LNCaP clone FGC (cell line): Measurements from ENCODE around the gene HES2.
A peak's percentile ranks its signal among the peaks of the same experiment; 100 is the strongest.

Experiments
- DNase-seq: peaks from one replicate; pipeline ENCODE4 v3.0.0-alpha.2; 2011; ENCODE audit warnings: low read depth
- H3K4me3 ChIP-seq: 2 replicates; pipeline ENCODE4 v1.5.1; 2011; ENCODE audit warnings: mild to moderate bottlenecking, low read depth, low read length, control low read depth
- CTCF ChIP-seq: IDR thresholded peaks from 2 replicates; pipeline ENCODE4 v1.5.1; 2012; ENCODE audit warnings: mild to moderate bottlenecking; ENCODE audit not compliant: control insufficient read depth, insufficient read depth; ENCODE audit errors: extremely low read depth

The HES2 gene

GRCh38 chr1:6465461-6466005 lies 45.8 kb upstream of the HES2 start:
- no peak for TF ChIP-seq CTCF
- DNase-seq, result no peak
- H3K4me3 ChIP-seq, result no peak overlapping the region

DNA sequence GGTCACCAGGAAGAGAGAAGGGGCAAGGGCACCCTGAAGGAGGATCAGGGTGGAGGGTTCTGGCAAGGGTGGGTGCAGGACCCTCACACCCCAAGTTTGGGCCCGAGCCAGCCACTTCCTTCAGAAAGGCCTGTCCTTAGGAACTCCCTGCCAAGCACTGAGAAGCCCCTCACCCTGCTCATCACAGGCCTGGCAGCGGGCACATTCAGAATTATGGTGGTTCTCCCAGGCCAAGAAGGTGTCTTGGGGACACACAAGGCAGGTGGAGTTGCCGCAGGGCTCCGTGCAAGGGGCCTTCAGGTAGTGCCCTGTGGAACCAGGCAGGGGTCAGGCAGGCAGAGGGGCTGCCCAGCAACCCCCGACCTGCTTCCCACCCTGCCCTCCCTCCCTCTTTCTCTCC lies 45.2 kb upstream of the HES2 start:
- DNase-seq, result no peak
- TF ChIP-seq CTCF, result no peak
- no peak overlapping the region for H3K4me3 ChIP-seq

DNA sequence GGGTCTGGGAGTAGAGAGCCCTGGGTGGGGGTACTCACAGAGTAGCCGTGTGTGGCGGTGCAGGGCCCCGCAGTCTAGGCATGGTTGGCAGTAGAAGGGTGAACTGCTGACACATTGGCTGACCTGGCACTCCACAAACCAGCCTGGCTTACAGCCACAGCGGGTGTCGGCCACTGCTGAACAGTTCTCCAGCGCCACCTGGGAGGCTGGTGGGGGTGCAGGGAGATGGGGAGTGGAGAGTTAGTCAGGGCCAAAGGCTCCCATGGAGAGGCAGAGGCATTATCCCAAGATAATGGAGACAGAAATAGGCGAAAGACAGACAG lies 44.8 kb upstream of the HES2 start:
- H3K4me3 ChIP-seq, result no peak overlapping the region
- peak; percentile 19 for DNase-seq
- peak; percentile 67 for TF ChIP-seq CTCF

- H3K4me3 ChIP-seq, result no peak overlapping the region
- no peak for TF ChIP-seq CTCF
- DNase-seq, result no peak
Measured at GRCh38 chr1:6463120-6463412, 43.3 kb upstream of the HES2 start.

DNA sequence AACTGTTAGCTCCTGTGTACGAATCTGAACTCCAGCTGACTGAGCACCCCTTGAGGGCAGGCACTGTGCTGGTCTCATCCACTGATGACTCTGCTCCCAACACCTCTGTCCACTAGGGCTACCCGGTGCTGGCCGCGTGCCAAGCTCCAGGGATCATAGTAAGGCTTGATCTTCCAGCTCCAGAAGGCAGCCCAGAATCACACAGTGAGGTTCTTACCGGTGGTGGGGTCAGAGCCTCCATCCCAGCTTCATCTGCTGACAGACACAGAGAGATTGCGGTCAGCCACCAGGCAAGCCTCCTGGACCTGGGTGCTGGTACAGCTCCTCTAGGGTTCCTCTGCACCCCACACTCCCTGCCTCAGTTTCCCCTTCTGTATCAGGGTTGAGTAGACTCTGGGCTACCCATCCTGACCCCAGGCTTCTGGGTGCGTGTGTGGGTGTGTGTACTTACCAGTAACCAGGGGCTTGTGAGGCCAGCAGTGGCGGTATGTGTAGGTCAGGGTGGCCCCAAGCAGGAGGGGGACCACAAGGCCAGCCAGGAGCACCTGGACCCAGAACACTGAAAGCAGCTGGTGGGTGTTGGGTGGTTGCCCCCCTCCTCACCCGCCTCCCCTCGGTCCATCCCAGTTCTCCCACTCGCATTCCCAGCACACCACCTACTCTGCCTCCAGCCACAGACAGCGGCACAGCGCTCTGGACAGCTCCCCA lies 42.8 kb upstream of the HES2 start:
- no peak for TF ChIP-seq CTCF
- no peak overlapping the region for H3K4me3 ChIP-seq
- DNase-seq, result no peak

DNA sequence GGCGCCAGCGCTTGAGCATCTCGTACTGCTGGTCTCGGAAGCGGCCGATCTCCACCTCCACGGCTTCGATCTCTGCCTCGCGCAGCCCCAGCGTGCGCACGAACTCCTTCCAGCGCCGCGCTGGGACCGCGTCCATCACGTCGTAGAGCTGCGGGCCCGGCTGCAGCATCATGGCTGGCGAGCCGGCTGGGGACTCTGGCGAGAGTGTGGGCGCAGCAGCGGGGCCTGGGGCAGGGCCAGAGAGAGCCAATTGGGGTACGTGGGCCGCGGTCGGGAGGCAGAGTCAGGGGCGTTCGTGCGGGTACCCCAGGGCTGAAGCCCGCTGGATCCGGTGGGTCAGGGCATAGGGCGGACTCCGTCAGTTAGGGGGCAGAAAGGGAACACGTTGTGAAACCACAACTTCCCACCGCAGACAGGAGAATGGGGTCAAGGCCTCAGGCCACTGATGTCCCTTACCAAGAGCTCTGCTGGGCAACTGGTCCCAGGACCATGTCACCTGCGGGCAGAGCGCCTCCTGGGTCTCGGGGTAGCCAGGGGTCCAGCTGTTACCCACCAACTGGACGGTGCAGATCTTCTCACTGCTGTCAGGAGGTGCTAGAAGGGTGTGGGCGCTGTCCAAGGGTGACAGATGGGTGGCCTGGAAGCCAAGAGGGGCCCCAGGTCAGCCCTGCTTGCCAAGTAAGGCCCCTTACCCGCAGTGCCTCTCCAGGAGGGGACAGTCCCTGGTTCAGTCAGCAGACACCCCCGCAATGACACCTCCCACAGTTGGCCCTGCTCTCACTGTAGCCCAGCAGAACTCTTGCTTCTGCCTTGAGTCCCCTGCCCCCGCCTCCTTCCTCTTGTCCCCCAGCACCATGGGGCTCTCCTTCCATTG lies 42.1 kb upstream of the HES2 start:
- H3K4me3 ChIP-seq, result no peak overlapping the region
- no peak for TF ChIP-seq CTCF
- DNase-seq, result no peak
